Left kidney (tissue), 2 donors: ENCODE measurements around the gene CCND1. TPM values are rescaled to one million over a fixed set of nuclear protein-coding genes. Genes with fewer than 3 reads are reported as not detected.

ENCODE experiments used
- DNase-seq: peaks from one replicate; pipeline ENCODE4 v3.0.0-alpha.2; 2013
- polyA plus RNA-seq: library from polyadenylated mRNA; unstranded; fragments of 120-200 nt; gene quantifications from one replicate; pipeline ENCODE4 v1.2.1, GENCODE V29; 2013; ENCODE audit not compliant: insufficient read length

The CCND1 gene
- polyA plus RNA-seq, 1 donor: 132 TPM

- no peak for DNase-seq
Measured at GRCh38 chr11:69651834-69652620, 11.1 kb downstream of the CCND1 start.

GRCh38 chr11:69652999-69653398 lies 12.0 kb downstream of the CCND1 start:
- no peak for DNase-seq

GRCh38 chr11:69653406-69653960 lies 12.5 kb downstream of the CCND1 start:
- DNase-seq: no peak

- DNase-seq: no peak
Measured at GRCh38 chr11:69654001-69654659, 13.2 kb downstream of the CCND1 start.

GRCh38 chr11:69654660-69655478 lies 13.9 kb downstream of the CCND1 start:
- DNase-seq: no peak

- DNase-seq: no peak
Measured at GRCh38 chr11:69655479-69656428, 14.8 kb downstream of the CCND1 start.

GRCh38 chr11:69656536-69657455 lies 15.8 kb downstream of the CCND1 start:
- DNase-seq: no peak

GRCh38 chr11:69657456-69657910 lies 16.5 kb downstream of the CCND1 start:
- DNase-seq: no peak

GRCh38 chr11:69657911-69658625 lies 17.1 kb downstream of the CCND1 start:
- DNase-seq: no peak

GRCh38 chr11:69658626-69659450 lies 17.9 kb downstream of the CCND1 start:
- no peak for DNase-seq

GRCh38 chr11:69659591-69659990 lies 18.6 kb downstream of the CCND1 start:
- DNase-seq: no peak

- no peak for DNase-seq
Measured at GRCh38 chr11:69660001-69660500, 19.1 kb downstream of the CCND1 start.

GRCh38 chr11:69661413-69661715 lies 20.4 kb downstream of the CCND1 start:
- no peak for DNase-seq

GRCh38 chr11:69662021-69662698 lies 21.2 kb downstream of the CCND1 start:
- DNase-seq: no peak

GRCh38 chr11:69662806-69663205 lies 21.9 kb downstream of the CCND1 start:
- no peak for DNase-seq

- DNase-seq: no peak
Measured at GRCh38 chr11:69663326-69663725, 22.4 kb downstream of the CCND1 start.

- no peak for DNase-seq
Measured at GRCh38 chr11:69664103-69664775, 23.3 kb downstream of the CCND1 start.
